H9 (cell line): ENCODE measurements around the gene ACTRT1. TPM values are rescaled to one million over a fixed set of nuclear protein-coding genes. Genes with fewer than 3 reads are reported as not detected.
A peak's percentile ranks its signal among the peaks of the same experiment; 100 is the strongest.

ENCODE experiments used
- DNase-seq: peaks from one replicate; pipeline ENCODE4 v3.0.0-alpha.2; 2017
- H2AFZ ChIP-seq: one replicate; pipeline ENCODE4 v1.6.1; 2013; ENCODE audit warnings: mild to moderate bottlenecking, low read length, control low read depth, moderate library complexity
- H2AK5ac ChIP-seq: 2 replicates; pipeline ENCODE4 v1.6.1; 2013; ENCODE audit warnings: low read length, control low read depth, mixed read lengths; ENCODE audit not compliant: insufficient read length
- H2BK120ac ChIP-seq: one replicate; pipeline ENCODE4 v1.6.1; 2013; ENCODE audit warnings: low read depth, mild to moderate bottlenecking, low read length, control low read depth, inconsistent platforms; ENCODE audit not compliant: poor library complexity, severe bottlenecking
- H2BK12ac ChIP-seq: 2 replicates; pipeline ENCODE4 v1.6.1; 2013; ENCODE audit warnings: low read length, control low read depth, mixed read lengths, low read depth; ENCODE audit not compliant: insufficient read length
- H2BK15ac ChIP-seq: 2 replicates; pipeline ENCODE4 v1.6.1; 2013; ENCODE audit warnings: low read depth, low read length, control low read depth
- H2BK20ac ChIP-seq: one replicate; pipeline ENCODE4 v1.6.1; 2013; ENCODE audit warnings: low read depth, mild to moderate bottlenecking, low read length, control low read depth, inconsistent platforms; ENCODE audit not compliant: poor library complexity, severe bottlenecking
- H2BK5ac ChIP-seq: 2 replicates; pipeline ENCODE4 v1.6.1; 2013; ENCODE audit warnings: low read length, control low read depth, mixed read lengths; ENCODE audit not compliant: insufficient read length
- H3K14ac ChIP-seq: 2 replicates; pipeline ENCODE4 v1.6.1; 2013; ENCODE audit warnings: low read length, control low read depth; ENCODE audit not compliant: insufficient read depth
- H3K18ac ChIP-seq: 2 replicates; pipeline ENCODE4 v1.6.1; 2013; ENCODE audit warnings: low read depth, mild to moderate bottlenecking, mixed read lengths, low read length, control low read depth; ENCODE audit not compliant: insufficient read length
- H3K23ac ChIP-seq: 2 replicates; pipeline ENCODE4 v1.6.1; 2013; ENCODE audit warnings: low read length, control low read depth, mixed read lengths, low read depth; ENCODE audit not compliant: insufficient read length
- H3K23me2 ChIP-seq: 2 replicates; pipeline ENCODE4 v1.6.1; 2013; ENCODE audit warnings: low read depth, mild to moderate bottlenecking, mixed read lengths, low read length, control low read depth; ENCODE audit not compliant: insufficient read length, poor library complexity, severe bottlenecking
- H3K27ac ChIP-seq: 2 replicates; pipeline ENCODE4 v1.5.1; 2013; ENCODE audit warnings: low read length, control low read depth, mixed read lengths, low read depth; ENCODE audit not compliant: insufficient read length
- H3K27me3 ChIP-seq: 2 replicates; pipeline ENCODE4 v1.6.1; 2013; ENCODE audit warnings: low read length, control low read depth, inconsistent platforms; ENCODE audit not compliant: insufficient read depth
- H3K4ac ChIP-seq: 2 replicates; pipeline ENCODE4 v1.6.1; 2013; ENCODE audit warnings: low read depth, mild to moderate bottlenecking, control low read depth, inconsistent platforms, low read length, moderate library complexity
- H3K4me1 ChIP-seq: 2 replicates; pipeline ENCODE4 v1.6.1; 2013; ENCODE audit warnings: low read length, control low read depth, inconsistent platforms; ENCODE audit not compliant: insufficient read depth
- H3K4me2 ChIP-seq: 2 replicates; pipeline ENCODE4 v1.6.1; 2013; ENCODE audit warnings: low read length, control low read depth, mixed read lengths; ENCODE audit not compliant: insufficient read length, insufficient read depth
- H3K56ac ChIP-seq: 2 replicates; pipeline ENCODE4 v1.6.1; 2013; ENCODE audit warnings: low read depth, mild to moderate bottlenecking, mixed read lengths, low read length, control low read depth; ENCODE audit not compliant: insufficient read length
- H3K79me1 ChIP-seq: 2 replicates; pipeline ENCODE4 v1.6.1; 2013; ENCODE audit warnings: low read depth, mild to moderate bottlenecking, moderate library complexity, low read length, control low read depth, inconsistent platforms; ENCODE audit not compliant: insufficient read depth, poor library complexity, severe bottlenecking
- H3K79me2 ChIP-seq: 2 replicates; pipeline ENCODE4 v1.6.1; 2013; ENCODE audit warnings: low read length, control low read depth, inconsistent platforms; ENCODE audit not compliant: insufficient read depth
- H3K9ac ChIP-seq: 2 replicates; pipeline ENCODE4 v1.6.1; 2013; ENCODE audit warnings: low read length, control low read depth, mixed read lengths; ENCODE audit not compliant: insufficient read length; ENCODE audit errors: extremely low read depth
- H3K9me3 ChIP-seq: one replicate; pipeline ENCODE4 v1.6.1; 2013; ENCODE audit warnings: low read depth, low read length, inconsistent platforms; ENCODE audit not compliant: control insufficient read depth
- H3T11ph ChIP-seq: one replicate; pipeline ENCODE4 v1.6.1; 2013; ENCODE audit warnings: mild to moderate bottlenecking, low read length, control low read depth, inconsistent platforms
- H4K20me1 ChIP-seq: one replicate; pipeline ENCODE4 v1.6.1; 2013; ENCODE audit not compliant: control insufficient read depth, insufficient read length, insufficient read depth
- H4K5ac ChIP-seq: 2 replicates; pipeline ENCODE4 v1.6.1; 2013; ENCODE audit warnings: low read depth, mild to moderate bottlenecking, mixed read lengths, low read length, control low read depth; ENCODE audit not compliant: insufficient read length
- H4K8ac ChIP-seq: replicated peaks from 2 replicates; pipeline ENCODE4 v1.6.1; 2013; ENCODE audit warnings: low read length, control low read depth, mixed read lengths, low read depth; ENCODE audit not compliant: insufficient read length
- H4K91ac ChIP-seq: 2 replicates; pipeline ENCODE4 v1.6.1; 2013; ENCODE audit warnings: low read depth, mild to moderate bottlenecking, moderate library complexity, mixed read lengths, low read length, control low read depth; ENCODE audit not compliant: insufficient read length
- H3K27ac Mint-ChIP-seq, 3 experiments: 2 replicates in 2 of 3; 3 replicates in 1 of 3; pipeline ENCODE4 v1.8.0; 2020 to 2021; ENCODE audit warnings: mixed read lengths in 3 of 3, mild to moderate bottlenecking in 1 of 3, moderate library complexity in 1 of 3
- H3K27me3 Mint-ChIP-seq: 2 replicates; pipeline ENCODE4 v1.8.0; 2021; ENCODE audit warnings: low read depth, mild to moderate bottlenecking, moderate library complexity, mixed read lengths
- H3K36me3 Mint-ChIP-seq, 3 experiments: 2 replicates in 2 of 3; 3 replicates in 1 of 3; pipeline ENCODE4 v1.8.0; 2020 to 2021; ENCODE audit warnings: low read depth in 3 of 3, mixed read lengths in 3 of 3; ENCODE audit not compliant: insufficient read depth in 1 of 3
- H3K4me1 Mint-ChIP-seq, 2 experiments: 2 replicates each; pipeline ENCODE4 v1.8.0; 2020; ENCODE audit warnings: mixed read lengths in 2 of 2
- H3K4me3 Mint-ChIP-seq, 2 experiments: 2 replicates in 1 of 2; 3 replicates in 1 of 2; pipeline ENCODE4 v1.8.0; 2020 to 2021; ENCODE audit warnings: mild to moderate bottlenecking in 2 of 2, mixed read lengths in 2 of 2, moderate library complexity in 1 of 2
- H3K9me3 Mint-ChIP-seq, 2 experiments: 2 replicates in 1 of 2; 3 replicates in 1 of 2; pipeline ENCODE4 v1.8.0; 2020; ENCODE audit warnings: mild to moderate bottlenecking in 2 of 2, mixed read lengths in 2 of 2, moderate library complexity in 1 of 2
- WGBS: extraction: QIAGEN DNeasy Blood & Tissue Kit; methylation state at CpG from one replicate; pipeline ENCODE4 v1.1.7; 2013; ENCODE audit warnings: missing lambda C conversion rate, low lambda C conversion rate, mixed read lengths; ENCODE audit not compliant: insufficient read length; ENCODE audit errors: extremely low coverage; 5-methylcytosine and 5-hydroxymethylcytosine counted together
- total RNA-seq: library from RNA; stranded (reverse); gene quantifications from 2 replicates; pipeline ENCODE4 v1.2.1, GENCODE V29; 2021
- TF ChIP-seq, protein P1 (sequence below): fragments of 200-600 bp; sonication (generic); conservative IDR thresholded peaks from 3 replicates; pipeline ENCODE4 v1.8.0; 2021; ENCODE audit warnings: antibody characterized with exemption, mild to moderate bottlenecking

The ACTRT1 gene
- total RNA-seq, 1 experiment from 2014 or later: not detected

DNA sequence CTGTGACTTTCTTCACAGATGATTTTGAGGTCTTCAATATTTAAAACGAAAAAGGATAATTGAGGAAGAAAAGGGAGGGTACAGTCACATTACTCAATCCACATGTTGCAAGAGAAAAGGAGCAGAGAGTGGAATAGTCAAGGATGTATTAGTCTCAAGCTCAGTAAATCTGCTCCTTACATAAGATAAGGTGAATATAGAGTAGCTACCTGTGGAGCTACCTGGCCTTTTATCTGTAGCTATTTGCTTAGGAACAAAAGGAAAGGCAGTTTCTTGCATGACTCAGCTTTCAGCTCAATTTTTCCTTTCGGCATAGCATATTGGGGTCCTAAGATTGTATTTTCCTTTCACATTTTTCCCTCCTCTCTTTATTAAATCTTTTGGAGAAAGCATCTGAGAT, 26.3 kb upstream of the ACTRT1 start:
- no peak overlapping the region for H3K9ac ChIP-seq
- H3K27ac Mint-ChIP-seq: peak overlapping the region; percentile 87 to 96 (median 88)
- H3K9me3 Mint-ChIP-seq: peaks cover 13 to 42% of the 10 kb centered on the region in 2 experiments

More for the DNA sequence above, 26.3 kb upstream of the ACTRT1 start:
- Histone ChIP-seq H4K8ac (no peak overlapping the region), H3K23me2 (no peaks in the 10 kb centered on the region), H2BK12ac (no peak overlapping the region), H4K5ac (no peak overlapping the region), H3T11ph (no peak overlapping the region), H3K23ac (no peak overlapping the region), H3K18ac (no peak overlapping the region), H4K91ac (no peak overlapping the region), H3K4ac (no peak overlapping the region), H3K14ac (no peak overlapping the region), H2AFZ (no peak overlapping the region), H3K27me3 (no peaks in the 10 kb centered on the region), H3K79me1 (no peaks in the 10 kb centered on the region), H3K56ac (no peak overlapping the region), H3K27ac (no peak overlapping the region), H2BK20ac (no peak overlapping the region), H3K4me2 (no peak overlapping the region), H3K4me1 (no peaks in the 10 kb centered on the region), H3K9me3 (no peaks in the 10 kb centered on the region), H2BK120ac (no peak overlapping the region), H2AK5ac (no peak overlapping the region), H2BK15ac (no peak overlapping the region), H4K20me1 (no peaks in the 10 kb centered on the region), H2BK5ac (no peak overlapping the region), H3K79me2 (no peaks in the 10 kb centered on the region)
- peaks cover 20 to 36% of the 10 kb centered on the region in 2 experiments for H3K4me1 Mint-ChIP-seq
- TF ChIP-seq, protein P1, sequence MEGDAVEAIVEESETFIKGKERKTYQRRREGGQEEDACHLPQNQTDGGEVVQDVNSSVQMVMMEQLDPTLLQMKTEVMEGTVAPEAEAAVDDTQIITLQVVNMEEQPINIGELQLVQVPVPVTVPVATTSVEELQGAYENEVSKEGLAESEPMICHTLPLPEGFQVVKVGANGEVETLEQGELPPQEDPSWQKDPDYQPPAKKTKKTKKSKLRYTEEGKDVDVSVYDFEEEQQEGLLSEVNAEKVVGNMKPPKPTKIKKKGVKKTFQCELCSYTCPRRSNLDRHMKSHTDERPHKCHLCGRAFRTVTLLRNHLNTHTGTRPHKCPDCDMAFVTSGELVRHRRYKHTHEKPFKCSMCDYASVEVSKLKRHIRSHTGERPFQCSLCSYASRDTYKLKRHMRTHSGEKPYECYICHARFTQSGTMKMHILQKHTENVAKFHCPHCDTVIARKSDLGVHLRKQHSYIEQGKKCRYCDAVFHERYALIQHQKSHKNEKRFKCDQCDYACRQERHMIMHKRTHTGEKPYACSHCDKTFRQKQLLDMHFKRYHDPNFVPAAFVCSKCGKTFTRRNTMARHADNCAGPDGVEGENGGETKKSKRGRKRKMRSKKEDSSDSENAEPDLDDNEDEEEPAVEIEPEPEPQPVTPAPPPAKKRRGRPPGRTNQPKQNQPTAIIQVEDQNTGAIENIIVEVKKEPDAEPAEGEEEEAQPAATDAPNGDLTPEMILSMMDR: no peak
- no peaks in the 10 kb centered on the region for H3K27me3 Mint-ChIP-seq
- WGBS: no CpG with 5 or more reads among the region's 2 CpGs
- no peak for DNase-seq
- H3K36me3 Mint-ChIP-seq: peaks cover 0 to 8% (median 1%) of the 10 kb centered on the region in 3 experiments; a peak in 2 of 7 replicates
- no peak overlapping the region; a peak in 1 of 5 replicates for H3K4me3 Mint-ChIP-seq
